HG02763 (cell line): ENCODE data around the gene AKR1C1.
"Not testable (repeated sequence)": the region's sequence is repeated elsewhere in the genome, so short reads cannot be mapped to it uniquely, and the experiment has no call there.

ENCODE experiments used
- ATAC-seq: cut with Tn5 transposase; IDR thresholded peaks from one replicate; pipeline ENCODE4 v1.9.1; 2021; ENCODE audit warnings: mild to moderate bottlenecking, moderate library complexity; ENCODE audit not compliant: unreplicated experiment

Gene AKR1C1

GRCh38 chr10:5013385-5013784 lies 50.2 kb downstream of the AKR1C1 start:
- no peak for ATAC-seq

GRCh38 chr10:5014200-5014910 lies 51.1 kb downstream of the AKR1C1 start:
- ATAC-seq, result not testable (repeated sequence)

- ATAC-seq, result no peak
These were observed 51.7 kb downstream of the AKR1C1 start for GRCh38 chr10:5014936-5015335.

- ATAC-seq, result no peak
These were observed 54.9 kb downstream of the AKR1C1 start for GRCh38 chr10:5018134-5018533.

- ATAC-seq, result not testable (repeated sequence)
These were observed 55.6 kb downstream of the AKR1C1 start for GRCh38 chr10:5018671-5019277.

GRCh38 chr10:5019770-5020612 lies 56.8 kb downstream of the AKR1C1 start:
- not testable (repeated sequence) for ATAC-seq

GRCh38 chr10:5021624-5022290 lies 58.5 kb downstream of the AKR1C1 start:
- not testable (repeated sequence) for ATAC-seq

GRCh38 chr10:5023177-5023805 lies 60.1 kb downstream of the AKR1C1 start:
- no peak for ATAC-seq

GRCh38 chr10:5025461-5025881 lies 62.3 kb downstream of the AKR1C1 start:
- ATAC-seq, result not testable (repeated sequence)

GRCh38 chr10:5030989-5031388 lies 67.8 kb downstream of the AKR1C1 start:
- no peak for ATAC-seq

GRCh38 chr10:5031588-5031987 lies 68.4 kb downstream of the AKR1C1 start:
- ATAC-seq, result not testable (repeated sequence)

- not testable (repeated sequence) for ATAC-seq
These were observed 69.2 kb downstream of the AKR1C1 start for GRCh38 chr10:5032444-5032843.
